ENCODE results near the gene BATF.
A peak's percentile ranks its signal among the peaks of the same experiment; 100 is the strongest.

BATF gene

GRCh38 chr14:75535164-75535898 lies 13.1 kb downstream of the BATF start:
- DNase-seq: no peak

GRCh38 chr14:75537071-75537470 lies 14.8 kb downstream of the BATF start:
- no peak for DNase-seq

GRCh38 chr14:75539162-75539560 lies 16.9 kb downstream of the BATF start:
- DNase-seq: no peak

- no peak for DNase-seq
Observed at GRCh38 chr14:75539561-75540478, 17.6 kb downstream of the BATF start.

- DNase-seq: no peak
Observed at GRCh38 chr14:75540479-75540851, 18.2 kb downstream of the BATF start.

- DNase-seq: no peak
Observed at GRCh38 chr14:75542588-75543091, 20.4 kb downstream of the BATF start.

GRCh38 chr14:75543253-75543652 lies 21.0 kb downstream of the BATF start:
- DNase-seq: no peak

- DNase-seq: no peak
Observed at GRCh38 chr14:75543786-75544185, 21.5 kb downstream of the BATF start.

GRCh38 chr14:75545907-75546306 lies 23.6 kb downstream of the BATF start:
- no peak for DNase-seq

- DNase-seq: no peak
Observed at GRCh38 chr14:75547552-75548250, 25.4 kb downstream of the BATF start.

- DNase-seq: no peak
Observed at GRCh38 chr14:75548544-75548943, 26.3 kb downstream of the BATF start.

- DNase-seq: no peak
Observed at GRCh38 chr14:75549169-75549568, 26.9 kb downstream of the BATF start.

- DNase-seq: no peak
Observed at GRCh38 chr14:75551021-75551420, 28.8 kb downstream of the BATF start.

- no peak for DNase-seq
Observed at GRCh38 chr14:75553157-75553556, 30.9 kb downstream of the BATF start.

GRCh38 chr14:75553761-75554364 lies 31.6 kb downstream of the BATF start:
- no peak for DNase-seq

- no peak for DNase-seq
Observed at GRCh38 chr14:75554482-75554881, 32.2 kb downstream of the BATF start.

GRCh38 chr14:75558440-75558839 lies 36.2 kb downstream of the BATF start:
- DNase-seq: no peak

- DNase-seq: no peak
Observed at GRCh38 chr14:75559045-75559444, 36.8 kb downstream of the BATF start.

- DNase-seq: peak; percentile 84
Observed at GRCh38 chr14:75559451-75560222, 37.4 kb downstream of the BATF start.

- DNase-seq: peak; percentile 85
Observed at GRCh38 chr14:75561013-75561432, 38.8 kb downstream of the BATF start.

GRCh38 chr14:75562089-75562488 lies 39.8 kb downstream of the BATF start:
- DNase-seq: no peak

GRCh38 chr14:75562489-75562888 lies 40.2 kb downstream of the BATF start:
- DNase-seq: no peak

Measured in DMS79 treated with DMSO at 0.1 percent for 48 hours (cell line).